ENCODE measurements around the gene SACM1L. TPM values are rescaled to one million over a fixed set of nuclear protein-coding genes. Genes with fewer than 3 reads are reported as not detected.

The SACM1L gene
- total RNA-seq, 1 donor = 28.6 TPM

- peaks cover 48% of the 10 kb centered on the region for H3K79me2 ChIP-seq (ENCODE audit: insufficient read depth, low read length)
- H2AFZ ChIP-seq (ENCODE audit: low read length) = no peak overlapping the region
- no peak overlapping the region for H3K4me2 ChIP-seq (ENCODE audit: insufficient read depth, low read length)
- H3K27me3 ChIP-seq (ENCODE audit: insufficient read depth, low read length) = no peaks in the 10 kb centered on the region
- no peaks in the 10 kb centered on the region for H3K9me3 ChIP-seq (ENCODE audit: low read depth, low read length)
- peak overlapping the region; percentile 35 for H3K27ac ChIP-seq (ENCODE audit: low read depth, low read length)
- H4K20me1 ChIP-seq (ENCODE audit: insufficient read depth, low read length) = no peaks in the 10 kb centered on the region
- no peak overlapping the region for H3K4me3 ChIP-seq (ENCODE audit: insufficient read depth, low read length)
- no peaks in the 10 kb centered on the region for H3K36me3 ChIP-seq (ENCODE audit: insufficient read depth, low read length)
- peaks cover 32% of the 10 kb centered on the region for H3K4me1 ChIP-seq (ENCODE audit: insufficient read depth, low read length)
- DNase-seq (ENCODE audit: insufficient read length, low spot score, missing footprints) = no peak
- TF ChIP-seq, protein P1, sequence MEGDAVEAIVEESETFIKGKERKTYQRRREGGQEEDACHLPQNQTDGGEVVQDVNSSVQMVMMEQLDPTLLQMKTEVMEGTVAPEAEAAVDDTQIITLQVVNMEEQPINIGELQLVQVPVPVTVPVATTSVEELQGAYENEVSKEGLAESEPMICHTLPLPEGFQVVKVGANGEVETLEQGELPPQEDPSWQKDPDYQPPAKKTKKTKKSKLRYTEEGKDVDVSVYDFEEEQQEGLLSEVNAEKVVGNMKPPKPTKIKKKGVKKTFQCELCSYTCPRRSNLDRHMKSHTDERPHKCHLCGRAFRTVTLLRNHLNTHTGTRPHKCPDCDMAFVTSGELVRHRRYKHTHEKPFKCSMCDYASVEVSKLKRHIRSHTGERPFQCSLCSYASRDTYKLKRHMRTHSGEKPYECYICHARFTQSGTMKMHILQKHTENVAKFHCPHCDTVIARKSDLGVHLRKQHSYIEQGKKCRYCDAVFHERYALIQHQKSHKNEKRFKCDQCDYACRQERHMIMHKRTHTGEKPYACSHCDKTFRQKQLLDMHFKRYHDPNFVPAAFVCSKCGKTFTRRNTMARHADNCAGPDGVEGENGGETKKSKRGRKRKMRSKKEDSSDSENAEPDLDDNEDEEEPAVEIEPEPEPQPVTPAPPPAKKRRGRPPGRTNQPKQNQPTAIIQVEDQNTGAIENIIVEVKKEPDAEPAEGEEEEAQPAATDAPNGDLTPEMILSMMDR (IDR thresholded peaks at IDR 0.05; ENCODE audit: extremely low read depth, low read depth, low read length) = no peak
These were observed 33.3 kb upstream of the SACM1L start for GRCh38 chr3:45655906-45656305.

DNA sequence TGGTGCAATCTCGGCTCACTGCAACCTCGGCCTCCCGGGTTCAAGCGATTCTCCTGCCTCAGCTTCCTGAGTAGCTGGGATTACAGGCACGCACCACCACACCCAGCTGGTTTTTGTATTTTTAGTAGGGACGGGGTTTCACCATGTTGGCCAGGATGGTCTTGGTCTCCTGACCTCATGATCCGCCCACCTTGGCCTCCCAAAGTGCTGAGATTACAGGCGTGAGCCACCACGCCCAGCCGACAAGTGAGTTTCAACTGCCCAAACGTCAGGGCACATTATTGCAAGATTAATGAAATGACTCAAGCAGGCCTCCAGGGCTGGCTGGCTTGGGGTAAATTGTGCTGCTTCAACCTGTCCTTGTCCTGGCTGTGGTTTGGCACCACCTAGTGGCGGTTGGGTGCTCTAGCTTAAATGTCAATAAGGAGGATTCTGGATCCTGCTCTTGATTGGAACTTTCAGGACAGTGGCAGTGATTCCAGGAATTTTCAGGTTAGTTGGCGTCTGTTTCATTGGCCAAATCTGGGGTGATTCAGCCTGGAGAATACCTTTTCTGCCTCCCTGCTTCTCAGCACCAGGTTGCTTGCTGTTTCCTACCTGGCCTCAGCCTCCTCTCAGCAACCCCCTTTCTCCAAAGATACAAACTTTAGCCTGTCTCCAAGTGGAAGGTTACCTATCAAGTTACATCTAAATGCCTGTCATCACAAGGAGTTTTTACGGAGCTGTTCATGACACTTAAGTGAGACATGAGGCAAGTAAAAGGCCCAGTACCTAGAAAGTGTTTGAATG lies 32.4 kb upstream of the SACM1L start:
- Histone ChIP-seq H3K4me3 (ENCODE audit: insufficient read depth, low read length) (no peak overlapping the region), H3K4me1 (ENCODE audit: insufficient read depth, low read length) (peaks cover 32% of the 10 kb centered on the region), H3K36me3 (ENCODE audit: insufficient read depth, low read length) (no peaks in the 10 kb centered on the region), H2AFZ (ENCODE audit: low read length) (no peak overlapping the region), H3K27ac (ENCODE audit: low read depth, low read length) (peak overlapping the region; percentile 35), H3K27me3 (ENCODE audit: insufficient read depth, low read length) (no peaks in the 10 kb centered on the region), H3K79me2 (ENCODE audit: insufficient read depth, low read length) (peaks cover 49% of the 10 kb centered on the region), H3K9me3 (ENCODE audit: low read depth, low read length) (no peaks in the 10 kb centered on the region), H4K20me1 (ENCODE audit: insufficient read depth, low read length) (no peaks in the 10 kb centered on the region), H3K4me2 (ENCODE audit: insufficient read depth, low read length) (no peak overlapping the region)
- peak; percentile 96 for DNase-seq (ENCODE audit: insufficient read length, low spot score, missing footprints)
- TF ChIP-seq, protein P1 (IDR thresholded peaks at IDR 0.05; ENCODE audit: extremely low read depth, low read depth, low read length) = peak; percentile 94

DNA sequence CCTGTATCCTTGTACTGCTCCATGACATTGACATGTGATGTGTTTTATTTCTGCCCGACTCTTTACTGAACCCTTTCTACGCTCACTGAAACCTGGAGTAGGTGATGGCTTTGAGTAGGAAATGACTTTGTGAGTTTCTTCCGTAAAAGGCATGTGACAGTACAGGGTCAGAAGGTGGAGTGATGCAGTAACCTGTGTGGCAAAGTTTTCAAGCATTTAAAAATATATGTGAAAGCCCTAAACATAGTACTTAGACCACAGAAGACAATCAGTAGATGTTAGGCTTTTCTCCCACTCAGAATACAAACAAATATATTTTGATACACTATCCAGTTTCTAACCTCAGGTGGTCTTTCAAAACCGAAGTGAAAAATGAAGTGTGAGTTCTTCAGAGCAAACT lies 31.3 kb upstream of the SACM1L start:
- Histone ChIP-seq H3K4me3 (ENCODE audit: insufficient read depth, low read length) (no peak overlapping the region), H3K9me3 (ENCODE audit: low read depth, low read length) (no peaks in the 10 kb centered on the region), H2AFZ (ENCODE audit: low read length) (no peak overlapping the region), H3K36me3 (ENCODE audit: insufficient read depth, low read length) (no peaks in the 10 kb centered on the region), H3K4me2 (ENCODE audit: insufficient read depth, low read length) (no peak overlapping the region), H3K27me3 (ENCODE audit: insufficient read depth, low read length) (no peaks in the 10 kb centered on the region), H3K79me2 (ENCODE audit: insufficient read depth, low read length) (peaks cover 41% of the 10 kb centered on the region), H3K27ac (ENCODE audit: low read depth, low read length) (no peak overlapping the region), H4K20me1 (ENCODE audit: insufficient read depth, low read length) (no peaks in the 10 kb centered on the region), H3K4me1 (ENCODE audit: insufficient read depth, low read length) (peaks cover 32% of the 10 kb centered on the region)
- TF ChIP-seq, protein P1 (IDR thresholded peaks at IDR 0.05; ENCODE audit: extremely low read depth, low read depth, low read length) = no peak
- no peak for DNase-seq (ENCODE audit: insufficient read length, low spot score, missing footprints)

GRCh38 chr3:45659661-45660566 lies 29.3 kb upstream of the SACM1L start:
- no peaks in the 10 kb centered on the region for H3K9me3 ChIP-seq (ENCODE audit: low read depth, low read length)
- H2AFZ ChIP-seq (ENCODE audit: low read length) = peak overlapping the region; percentile 2
- peak overlapping the region; percentile 69 for H3K4me2 ChIP-seq (ENCODE audit: insufficient read depth, low read length)
- peak; percentile 80 for DNase-seq (ENCODE audit: insufficient read length, low spot score, missing footprints)
- H3K27me3 ChIP-seq (ENCODE audit: insufficient read depth, low read length) = no peaks in the 10 kb centered on the region
- peak overlapping the region; percentile 1 for H3K4me3 ChIP-seq (ENCODE audit: insufficient read depth, low read length)
- peak overlapping the region; percentile 73 for H3K27ac ChIP-seq (ENCODE audit: low read depth, low read length)
- H3K36me3 ChIP-seq (ENCODE audit: insufficient read depth, low read length) = no peaks in the 10 kb centered on the region
- H3K4me1 ChIP-seq (ENCODE audit: insufficient read depth, low read length) = peaks cover 30% of the 10 kb centered on the region
- TF ChIP-seq, protein P1 (IDR thresholded peaks at IDR 0.05; ENCODE audit: extremely low read depth, low read depth, low read length) = peak; percentile 100
- H3K79me2 ChIP-seq (ENCODE audit: insufficient read depth, low read length) = peaks cover 46% of the 10 kb centered on the region
- H4K20me1 ChIP-seq (ENCODE audit: insufficient read depth, low read length) = no peaks in the 10 kb centered on the region

All from osteoblast (primary cell).